DMS153 treated with DMSO at 0.1 percent for 48 hours (cell line): Measurements from ENCODE around the gene MED16.

Experiments
- DNase-seq: peaks from one replicate; lab custom pipeline; 2025; ENCODE audit not compliant: unreplicated experiment; lab: John Stamatoyannopoulos, UW

Gene MED16, protein sequence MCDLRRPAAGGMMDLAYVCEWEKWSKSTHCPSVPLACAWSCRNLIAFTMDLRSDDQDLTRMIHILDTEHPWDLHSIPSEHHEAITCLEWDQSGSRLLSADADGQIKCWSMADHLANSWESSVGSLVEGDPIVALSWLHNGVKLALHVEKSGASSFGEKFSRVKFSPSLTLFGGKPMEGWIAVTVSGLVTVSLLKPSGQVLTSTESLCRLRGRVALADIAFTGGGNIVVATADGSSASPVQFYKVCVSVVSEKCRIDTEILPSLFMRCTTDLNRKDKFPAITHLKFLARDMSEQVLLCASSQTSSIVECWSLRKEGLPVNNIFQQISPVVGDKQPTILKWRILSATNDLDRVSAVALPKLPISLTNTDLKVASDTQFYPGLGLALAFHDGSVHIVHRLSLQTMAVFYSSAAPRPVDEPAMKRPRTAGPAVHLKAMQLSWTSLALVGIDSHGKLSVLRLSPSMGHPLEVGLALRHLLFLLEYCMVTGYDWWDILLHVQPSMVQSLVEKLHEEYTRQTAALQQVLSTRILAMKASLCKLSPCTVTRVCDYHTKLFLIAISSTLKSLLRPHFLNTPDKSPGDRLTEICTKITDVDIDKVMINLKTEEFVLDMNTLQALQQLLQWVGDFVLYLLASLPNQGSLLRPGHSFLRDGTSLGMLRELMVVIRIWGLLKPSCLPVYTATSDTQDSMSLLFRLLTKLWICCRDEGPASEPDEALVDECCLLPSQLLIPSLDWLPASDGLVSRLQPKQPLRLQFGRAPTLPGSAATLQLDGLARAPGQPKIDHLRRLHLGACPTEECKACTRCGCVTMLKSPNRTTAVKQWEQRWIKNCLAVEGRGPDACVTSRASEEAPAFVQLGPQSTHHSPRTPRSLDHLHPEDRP

GRCh38 chr19:892894-893689, at the start of gene MED16, which contains the start of gene RNU6-9:
MED16 (minus strand) TSS chr19:893187; CDS start chr19:891131, 2,056 bp downstream.
RNU6-9 (plus strand) TSS chr19:893484.
- DNase-seq: peak; percentile 28

DNA sequence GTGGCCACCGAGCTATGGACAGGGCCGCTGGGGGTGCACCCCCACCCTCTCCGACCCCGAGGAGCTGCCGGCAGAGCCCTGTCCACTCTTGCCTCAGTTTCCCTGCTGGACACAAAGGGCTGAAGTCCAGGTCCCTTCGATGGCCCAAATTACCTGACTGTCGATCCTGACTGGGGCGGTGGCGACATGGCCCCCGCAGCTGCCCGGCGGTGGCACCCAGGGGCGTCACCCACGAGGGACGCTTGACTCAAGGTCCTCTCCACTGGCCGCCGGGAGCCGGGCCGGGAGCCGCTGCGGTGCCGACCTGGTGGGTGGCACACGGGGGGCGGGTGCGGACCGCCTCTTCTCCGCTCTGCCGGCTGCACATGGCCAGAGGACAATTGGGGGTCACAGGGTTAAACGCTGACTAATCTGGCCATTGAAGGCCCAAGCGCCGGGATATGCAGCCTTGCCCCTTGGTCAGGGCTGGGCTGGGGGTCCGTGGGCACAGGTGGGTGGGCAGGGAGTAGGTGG, 49.2 kb upstream of the MED16 start:
- no peak for DNase-seq

DNA sequence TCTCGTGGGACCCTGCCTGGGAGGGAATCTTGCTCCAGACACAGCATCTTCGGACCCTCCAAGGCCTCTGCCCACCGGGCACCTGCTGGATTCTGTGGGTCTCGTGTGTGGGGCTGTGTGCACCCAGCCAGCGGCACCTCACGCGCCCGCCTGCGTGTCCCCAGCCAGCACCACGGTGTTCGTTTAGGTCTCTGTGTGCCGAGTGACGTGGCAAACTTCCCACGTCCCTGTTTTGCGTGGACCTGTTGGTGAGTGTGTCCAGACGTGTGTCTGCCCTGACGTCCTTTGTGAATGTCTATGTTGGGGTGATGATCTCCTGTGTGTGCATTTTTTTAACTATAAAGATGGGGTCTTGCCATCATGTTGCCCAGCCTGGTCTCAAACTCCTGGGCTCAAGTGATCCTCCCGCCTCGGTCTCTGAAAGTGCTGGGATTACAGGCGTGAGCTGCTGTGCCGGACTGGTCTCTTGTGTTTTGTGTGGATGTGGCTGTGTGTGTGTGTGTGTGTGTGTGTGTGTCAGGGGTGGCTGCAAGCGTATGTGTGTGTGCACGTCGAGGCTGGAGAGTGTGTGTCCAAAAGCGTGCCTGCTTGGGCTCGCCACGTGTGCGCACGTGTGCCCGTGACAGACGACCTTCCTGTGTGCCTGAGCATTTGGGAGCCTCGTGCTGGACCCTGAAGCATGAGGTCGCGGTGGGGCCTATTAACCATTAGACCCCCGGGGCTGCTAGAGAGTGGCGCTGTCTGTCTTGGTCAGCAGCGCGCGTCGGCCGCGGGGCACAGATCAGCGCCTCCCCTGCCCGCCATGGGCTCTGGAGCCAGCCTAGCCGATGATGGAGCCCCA, 48.5 kb upstream of the MED16 start:
- DNase-seq: no peak

- peak; percentile 12 for DNase-seq
Observed at GRCh38 chr19:940591-941291, 47.8 kb upstream of the MED16 start.

DNA sequence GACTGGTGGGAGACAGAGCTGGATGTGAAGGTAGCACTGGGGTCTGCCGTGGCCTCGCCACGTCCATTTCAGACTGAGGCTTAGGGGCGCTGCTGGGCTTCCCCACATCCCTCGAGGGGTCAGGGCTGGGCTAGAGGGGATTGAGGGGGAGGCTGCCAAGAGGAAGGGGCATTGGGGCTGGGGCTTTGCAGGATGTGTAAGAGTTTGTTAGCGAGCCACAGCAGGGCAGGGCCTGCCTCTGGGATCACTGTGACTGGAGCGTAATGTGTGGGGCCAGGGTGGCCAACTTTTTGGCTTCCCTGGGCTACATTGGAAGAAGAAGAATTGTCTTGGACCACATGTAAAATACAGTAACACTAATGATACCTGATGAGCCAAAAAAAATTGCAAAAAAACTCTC, 46.9 kb upstream of the MED16 start:
- DNase-seq: no peak

DNA sequence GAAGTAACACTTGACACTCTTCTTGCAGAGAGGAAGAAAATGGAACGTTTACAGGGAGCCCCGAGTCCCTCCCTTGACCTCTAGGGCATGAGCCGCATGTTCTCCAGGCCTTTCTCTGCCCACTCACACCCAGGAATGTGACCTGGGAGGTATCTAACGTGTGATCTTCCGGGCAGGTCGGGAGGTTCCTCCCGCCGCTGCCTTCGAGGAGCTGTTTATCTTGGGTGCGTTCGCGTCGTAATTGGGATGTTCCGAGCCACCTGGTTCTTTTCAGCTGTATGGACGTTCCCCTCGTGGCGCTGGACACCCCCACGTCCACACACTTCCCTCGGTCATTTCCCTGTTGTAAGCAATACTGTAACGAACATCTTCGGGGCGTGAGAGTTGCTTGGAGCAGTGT, 46.5 kb upstream of the MED16 start:
- DNase-seq: no peak

GRCh38 chr19:938233-938923, 45.4 kb upstream of the MED16 start:
- no peak for DNase-seq

GRCh38 chr19:937259-937694, 44.3 kb upstream of the MED16 start:
- no peak for DNase-seq

- no peak for DNase-seq
Observed at GRCh38 chr19:936175-936546, 43.2 kb upstream of the MED16 start.

- peak; percentile 46 for DNase-seq
Observed at GRCh38 chr19:934865-935479, 42.0 kb upstream of the MED16 start.

DNA sequence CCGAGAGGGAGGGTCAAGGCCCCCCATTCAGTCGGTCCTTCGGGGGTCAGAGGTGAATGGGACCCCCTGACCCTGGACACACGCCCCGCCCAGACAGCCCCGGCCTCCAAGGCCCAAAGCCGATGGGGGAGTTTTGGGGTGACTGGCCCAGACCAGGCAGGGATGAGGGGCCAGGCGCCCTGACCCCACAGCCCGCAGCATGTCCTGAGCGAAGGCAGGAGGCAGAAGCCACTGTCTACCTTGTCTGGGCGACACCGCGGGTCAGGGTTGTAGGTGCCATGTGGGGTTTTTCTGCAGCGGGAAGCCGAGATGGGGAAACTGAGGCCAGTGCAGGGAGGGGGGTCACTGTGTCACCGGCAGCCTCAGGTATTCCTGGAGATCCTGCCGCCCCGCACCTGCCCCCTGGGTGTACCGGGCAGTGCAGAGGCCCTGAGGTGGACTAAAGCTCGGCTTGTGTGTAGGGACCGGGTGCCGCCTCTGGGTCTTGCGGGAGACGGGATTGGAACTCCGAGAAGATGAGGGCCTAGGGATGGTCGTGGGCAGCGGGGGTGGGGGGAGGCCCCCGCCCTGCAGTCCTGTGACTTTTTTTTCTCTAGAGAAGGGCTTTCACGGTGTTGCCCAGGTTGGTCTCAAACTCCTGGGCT, 41.3 kb upstream of the MED16 start:
- no peak for DNase-seq

GRCh38 chr19:933553-933882, 40.5 kb upstream of the MED16 start:
- no peak for DNase-seq

GRCh38 chr19:932648-933552, 39.9 kb upstream of the MED16 start:
- no peak for DNase-seq

GRCh38 chr19:931860-932647, 39.1 kb upstream of the MED16 start:
- DNase-seq: no peak

- DNase-seq: no peak
Observed at GRCh38 chr19:929891-930258, 36.9 kb upstream of the MED16 start.

GRCh38 chr19:929203-929890, 36.4 kb upstream of the MED16 start:
- no peak for DNase-seq
